Midbrain (tissue), 1 donor: ENCODE data around the gene C1orf105.
"Not testable (repeated sequence)": the region's sequence is repeated elsewhere in the genome, so short reads cannot be mapped to it uniquely, and the experiment has no call there.

Experiments
- DNase-seq: peaks from one replicate; lab custom pipeline; 2025; lab: John Stamatoyannopoulos, UW

Gene C1orf105

DNA sequence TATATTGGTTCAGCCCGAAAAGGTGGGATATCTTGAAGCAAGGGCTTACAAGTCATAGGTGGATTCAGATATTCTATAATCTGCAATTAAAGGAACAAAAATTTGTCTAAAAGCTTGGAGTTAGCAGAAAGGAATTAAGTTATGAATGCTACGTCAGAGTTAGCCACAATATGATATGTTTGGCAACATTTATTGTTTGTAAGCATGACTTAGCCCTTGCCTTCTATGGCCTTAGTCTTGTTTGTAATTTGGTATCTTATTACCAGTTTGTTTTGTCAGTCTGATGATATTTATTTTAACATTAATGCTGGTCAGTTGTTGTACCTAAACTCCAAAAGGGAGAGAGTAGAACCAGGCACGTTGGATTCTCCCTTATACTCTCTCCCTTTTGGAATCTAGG lies 69.4 kb downstream of the C1orf105 start:
- DNase-seq, result no peak

DNA sequence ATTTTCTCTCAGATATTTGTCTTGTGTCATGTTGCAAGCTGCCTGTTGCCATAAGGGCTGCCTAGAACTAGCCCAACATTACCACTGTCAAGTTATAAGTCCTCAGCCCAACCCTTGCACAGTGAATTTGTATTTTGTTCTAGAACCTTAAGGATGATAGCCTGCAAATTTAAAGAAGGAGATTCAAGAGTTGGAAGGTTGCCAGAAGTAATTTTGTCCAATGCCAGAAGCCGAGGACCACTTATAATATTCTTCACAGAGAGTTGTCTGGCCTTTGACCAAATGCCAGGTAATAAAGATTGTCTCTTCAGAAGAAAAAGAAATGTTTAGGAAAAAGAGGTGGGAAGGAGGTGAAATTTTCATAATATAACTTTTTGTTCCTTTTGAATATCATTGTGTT lies 71.9 kb downstream of the C1orf105 start:
- no peak for DNase-seq

DNA sequence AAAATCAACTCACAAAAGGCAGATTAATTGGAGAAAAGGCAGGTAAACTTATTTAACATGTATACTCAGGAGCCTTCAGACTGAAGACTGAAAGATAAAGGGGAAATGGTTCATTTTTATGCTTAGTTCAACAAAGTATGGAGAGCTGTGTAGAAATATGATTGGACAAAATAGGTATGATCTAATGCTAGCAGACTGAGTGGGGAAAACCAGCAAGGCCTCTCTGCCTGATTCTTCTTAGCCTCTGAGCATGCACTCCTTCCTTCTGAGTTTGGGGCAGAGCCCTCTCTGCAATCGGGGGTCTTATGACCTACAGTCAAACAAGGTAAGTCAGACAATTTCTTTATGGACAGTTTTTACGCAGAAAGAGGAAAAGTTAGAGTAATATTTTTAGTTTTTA lies 73.7 kb downstream of the C1orf105 start:
- DNase-seq, result no peak

DNA sequence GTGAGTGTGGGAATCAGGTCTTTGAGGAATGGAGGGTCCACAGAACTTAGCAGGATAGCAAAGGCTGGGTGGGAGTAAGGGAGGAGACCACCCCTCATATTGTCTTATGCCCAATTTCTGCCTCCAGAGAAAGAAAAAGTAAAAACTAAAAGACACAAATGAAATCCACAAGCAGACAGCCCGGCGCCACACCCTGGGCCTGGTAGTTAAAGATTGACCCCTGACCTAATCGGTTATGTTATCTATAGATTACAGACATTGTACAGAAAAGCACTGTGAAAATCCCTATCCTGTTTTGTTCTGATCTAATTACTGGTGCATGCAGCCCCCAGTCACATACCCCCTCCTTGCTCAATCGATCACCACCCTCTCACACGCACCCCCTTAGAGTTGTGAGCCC lies 75.6 kb downstream of the C1orf105 start:
- DNase-seq, result not testable (repeated sequence)

DNA sequence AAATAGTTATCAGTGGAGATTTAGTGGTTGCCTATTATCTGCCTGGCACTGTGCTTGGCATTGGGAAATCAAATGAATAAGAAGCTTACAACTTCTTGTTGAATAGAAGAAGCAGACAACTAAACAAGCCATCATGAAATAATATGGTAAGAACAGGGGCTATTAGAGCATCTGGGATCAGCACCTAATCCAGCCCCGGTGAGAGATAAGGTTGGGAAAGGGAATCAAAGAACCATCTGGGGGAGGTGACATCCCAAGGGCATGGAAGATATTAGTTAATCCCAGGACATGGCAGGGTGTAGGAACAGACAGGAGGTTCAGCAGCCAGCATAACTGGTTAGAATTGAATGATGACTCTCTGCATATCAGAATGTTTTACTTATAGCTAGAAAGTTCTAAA lies 76.2 kb downstream of the C1orf105 start:
- DNase-seq, result no peak

GRCh38 chr1:172497230-172497629 lies 76.7 kb downstream of the C1orf105 start:
- DNase-seq, result no peak

DNA sequence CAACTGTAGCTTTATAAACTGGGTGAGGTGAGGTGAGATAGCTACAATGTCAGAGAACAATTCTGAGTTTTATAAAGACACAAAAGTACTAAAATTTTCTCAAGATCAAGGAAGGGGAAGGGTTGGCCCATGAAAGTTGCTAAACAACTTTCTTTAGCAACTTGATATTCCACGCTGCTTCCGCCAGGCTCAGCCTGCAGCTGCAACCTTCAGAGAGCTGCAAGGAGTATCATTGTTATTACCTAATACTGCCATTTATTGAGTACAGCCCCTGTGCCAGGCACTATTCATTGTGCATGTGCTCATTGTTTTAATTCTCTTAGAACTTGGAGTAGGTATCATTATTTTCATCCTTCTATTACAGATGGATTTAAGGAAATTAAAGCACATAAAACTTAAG lies 78.4 kb downstream of the C1orf105 start:
- DNase-seq, result no peak

DNA sequence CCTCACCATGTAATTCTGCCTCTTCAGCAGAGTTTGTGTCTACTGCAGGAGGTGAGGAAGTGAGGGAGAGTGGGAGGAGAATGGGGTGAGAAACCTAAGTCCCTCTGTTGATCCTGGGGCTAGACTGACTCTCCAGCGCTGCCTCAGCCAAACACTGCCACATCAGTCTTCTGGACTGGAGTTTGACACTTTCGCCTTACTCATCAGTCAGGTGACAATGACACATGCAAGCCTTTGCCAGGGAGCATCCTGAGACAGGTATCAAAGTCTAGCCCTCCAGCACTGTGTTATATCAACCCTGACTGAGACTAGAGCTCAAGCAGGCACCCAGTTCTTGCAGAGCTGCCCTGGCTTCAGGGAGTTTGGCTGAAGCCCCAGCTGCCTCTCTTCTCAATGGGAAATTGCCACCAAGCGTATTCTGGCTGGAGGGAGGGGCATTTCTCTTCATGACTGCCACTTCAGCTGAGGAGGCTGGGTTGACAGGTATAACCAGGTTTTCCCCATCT lies 79.2 kb downstream of the C1orf105 start:
- DNase-seq, result no peak

DNA sequence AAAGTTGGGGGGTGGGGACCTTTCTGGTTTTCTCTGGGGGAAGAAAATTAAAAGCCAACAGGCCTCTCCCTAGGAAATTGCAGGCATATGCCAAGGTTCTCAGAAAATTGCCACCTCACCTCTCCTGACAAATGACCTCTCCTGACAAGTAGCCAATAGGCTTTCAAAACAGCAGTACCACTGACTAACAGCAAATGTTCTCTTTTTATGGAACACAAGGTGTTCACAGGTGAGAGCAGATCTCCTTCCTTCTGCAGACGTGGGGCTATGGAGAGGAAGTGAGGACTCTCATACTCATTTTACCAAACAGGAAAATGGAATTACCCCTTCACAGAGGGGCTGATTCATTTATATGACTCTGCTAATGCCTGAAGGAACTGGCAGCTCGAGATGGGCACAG lies 79.7 kb downstream of the C1orf105 start:
- no peak for DNase-seq

- DNase-seq, result no peak
Observed at GRCh38 chr1:172507741-172508140, 87.3 kb downstream of the C1orf105 start.

DNA sequence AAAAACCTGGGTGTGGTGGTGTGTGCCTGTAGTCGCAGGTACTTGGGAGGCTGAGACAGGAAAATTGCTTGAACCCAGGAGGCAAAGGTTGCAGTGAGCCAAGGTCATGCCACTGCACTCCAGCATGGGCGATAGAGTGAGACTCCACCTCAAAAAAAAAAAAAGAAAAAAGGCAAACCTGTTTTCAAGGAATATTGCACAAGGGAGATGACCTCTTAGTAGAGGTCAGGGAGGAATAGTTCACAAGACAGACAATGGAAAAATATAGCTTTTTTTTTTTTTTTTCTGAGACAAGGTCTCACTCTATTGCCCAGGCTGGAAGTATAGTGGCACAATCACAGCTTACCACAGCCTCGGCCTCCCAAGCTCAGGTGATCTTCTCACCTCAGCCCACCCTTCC lies 90.0 kb downstream of the C1orf105 start:
- no peak for DNase-seq

DNA sequence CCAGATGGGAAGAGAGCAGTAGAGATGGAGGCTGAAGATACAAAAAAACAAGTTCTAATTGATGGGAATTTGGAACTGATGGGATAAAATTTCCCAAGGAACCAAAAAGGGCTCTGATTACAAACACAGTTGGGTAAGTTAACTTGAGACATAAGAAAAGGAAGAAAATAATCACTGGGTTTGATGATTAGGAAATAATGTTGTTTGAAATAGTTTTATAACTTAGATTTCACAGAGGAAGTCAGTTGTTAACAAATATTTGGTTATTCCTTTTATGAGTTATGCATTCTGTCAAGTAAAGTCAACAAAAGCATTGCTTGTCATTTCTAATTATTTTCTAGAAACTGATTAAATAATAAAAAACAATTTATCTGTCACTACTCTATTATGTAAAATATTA lies 92.1 kb downstream of the C1orf105 start:
- DNase-seq, result no peak

DNA sequence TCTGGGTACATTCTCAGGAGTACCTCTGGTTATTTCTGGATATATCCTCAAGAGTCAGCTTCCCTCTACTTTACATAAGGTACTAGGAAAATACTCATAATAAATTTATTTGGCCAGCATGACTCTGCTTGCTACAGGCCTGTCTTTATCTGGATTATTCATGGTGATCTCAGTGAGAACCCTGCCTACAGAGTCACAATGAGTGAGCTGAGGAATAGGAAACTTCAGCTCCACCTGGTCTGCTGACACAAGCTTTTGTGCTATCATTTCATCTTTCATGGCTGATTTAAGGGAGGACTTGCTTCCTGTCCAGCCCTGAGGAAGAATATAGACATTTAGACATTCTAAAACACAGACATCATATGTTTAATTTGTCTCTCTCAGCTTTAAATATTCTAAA lies 93.0 kb downstream of the C1orf105 start:
- no peak for DNase-seq

DNA sequence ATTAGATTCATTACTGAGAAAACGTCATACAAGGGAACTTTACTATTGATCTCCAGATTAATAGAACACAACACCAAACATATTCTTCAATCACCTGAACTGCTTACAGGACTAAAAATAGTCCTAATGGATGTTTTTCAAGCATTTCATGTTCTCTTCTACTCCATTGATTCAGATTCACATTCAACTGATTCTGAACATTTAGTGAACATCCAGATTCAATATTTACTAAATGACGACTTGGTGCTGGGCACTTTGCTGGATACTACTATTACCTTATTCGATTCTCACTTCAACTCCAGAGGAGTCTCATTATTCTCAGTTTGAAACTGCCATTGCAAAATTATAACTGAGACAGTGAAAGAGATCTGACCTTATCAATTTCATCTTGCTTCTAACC lies 93.6 kb downstream of the C1orf105 start:
- DNase-seq, result no peak

DNA sequence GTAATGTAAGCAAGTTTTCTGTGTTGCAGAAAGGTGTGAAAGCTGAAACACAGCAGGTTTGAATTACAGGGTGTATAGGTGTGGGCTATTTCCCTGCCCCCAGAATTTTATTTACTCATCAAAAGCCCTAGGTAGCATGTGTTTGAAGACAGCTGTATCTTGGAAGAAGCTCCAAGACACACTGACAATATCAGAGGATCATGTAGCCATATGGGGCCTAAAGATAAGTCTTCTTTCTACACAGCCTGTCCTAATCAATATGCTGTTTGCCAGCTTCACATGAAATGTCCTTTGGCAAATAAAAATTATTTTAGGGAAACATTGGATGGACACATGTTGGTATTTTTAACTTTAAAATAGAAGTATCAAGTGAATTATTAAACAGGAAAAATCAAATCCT lies 95.0 kb downstream of the C1orf105 start:
- no peak for DNase-seq

DNA sequence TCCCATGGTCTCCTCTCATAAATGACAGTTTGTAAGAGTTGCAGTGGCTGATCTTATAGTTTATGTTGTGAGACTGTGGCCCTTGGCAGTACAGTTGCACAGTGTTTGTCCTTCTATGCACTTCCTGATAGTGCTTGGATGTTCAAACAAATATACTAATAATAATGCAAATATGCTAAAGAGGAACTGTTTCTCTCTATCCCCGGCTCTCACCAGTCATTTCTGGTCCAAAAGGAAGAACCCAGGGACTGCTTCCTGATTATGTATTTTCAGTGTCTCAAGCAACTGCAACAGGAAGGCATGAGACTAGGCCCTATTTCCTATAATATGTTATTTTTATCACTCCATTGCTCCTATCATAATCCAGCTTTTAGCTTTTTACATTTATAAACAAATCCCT lies 95.4 kb downstream of the C1orf105 start:
- no peak for DNase-seq

DNA sequence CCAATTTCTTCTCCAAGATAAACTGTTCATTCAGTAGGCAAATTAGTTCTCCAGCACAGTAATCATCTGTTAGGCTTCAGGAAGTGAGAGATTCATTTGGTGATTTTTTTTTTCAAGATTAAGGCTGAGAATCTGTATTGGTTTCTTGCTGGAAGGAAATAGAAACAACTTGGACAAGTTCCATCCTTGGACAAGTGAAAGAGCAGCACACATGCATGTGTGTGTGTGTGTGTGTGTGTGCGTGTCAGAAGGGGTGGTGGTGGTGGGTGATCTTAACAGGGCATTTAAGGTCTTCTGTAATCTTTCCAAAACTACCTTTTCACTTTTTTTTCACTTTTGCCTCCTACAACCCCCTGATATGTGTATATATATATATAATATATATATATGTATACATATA lies 96.6 kb downstream of the C1orf105 start:
- DNase-seq, result no peak

DNA sequence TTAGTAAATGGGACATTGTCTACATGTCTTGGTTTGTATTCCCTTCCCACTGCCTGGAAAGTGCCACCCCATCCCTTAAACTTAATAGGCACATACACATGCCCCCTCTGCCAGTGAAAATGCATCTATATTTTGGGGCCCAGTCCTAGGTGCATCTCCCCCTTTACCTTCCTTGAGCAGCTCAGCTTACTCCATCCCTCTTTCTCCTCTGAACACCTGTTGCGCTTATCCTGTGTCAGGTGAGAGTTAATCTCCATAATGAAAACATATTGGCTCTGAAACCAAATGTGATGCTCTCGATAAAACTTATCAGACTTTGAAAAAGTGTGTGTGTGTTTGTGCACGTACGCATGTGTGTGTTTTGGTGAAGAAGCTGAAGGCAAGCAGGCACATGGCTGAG lies 97.1 kb downstream of the C1orf105 start:
- no peak for DNase-seq
